ENCODE results near the gene SV2A. TPM values are rescaled to one million over a fixed set of nuclear protein-coding genes. Genes with fewer than 3 reads are reported as not detected.

SV2A gene
- total and polyA plus RNA-seq, 8 donors, result 3.3 to 7.9 (median 6.2) TPM

GRCh38 chr1:149884433-149885338 lies 33.0 kb downstream of the SV2A start:
- peak overlapping the region; percentile 93 to 100 for H3K27ac ChIP-seq
- peak overlapping the region; percentile 57 to 61 for H3K4me3 ChIP-seq
- no peak for TF ChIP-seq CTCF (IDR thresholded peaks at IDR 0.05)
- intact Hi-C loops (cut with DNase I), result no loop called here
- H3K36me3 ChIP-seq, result no peaks in the 10 kb centered on the region
- no peaks in the 10 kb centered on the region for H3K9me3 ChIP-seq
- ATAC-seq (no peak), DNase-seq (peak in 2 of 4 donors; percentile 23 to 54)
- H3K27me3 ChIP-seq, result no peaks in the 10 kb centered on the region
- peaks cover 4 to 28% of the 10 kb centered on the region in 2 donors for H3K4me1 ChIP-seq

GRCh38 chr1:149883598-149884247 lies 33.9 kb downstream of the SV2A start:
- Histone ChIP-seq H3K9me3 (no peaks in the 10 kb centered on the region), H3K4me1 (peaks cover 4 to 23% of the 10 kb centered on the region in 2 donors), H3K36me3 (no peaks in the 10 kb centered on the region), H3K27ac (no peak overlapping the region), H3K4me3 (no peak overlapping the region), H3K27me3 (no peaks in the 10 kb centered on the region)
- ATAC-seq, result no peak
- no peak for DNase-seq
- intact Hi-C loops (cut with DNase I), result no loop called here
- TF ChIP-seq CTCF (IDR thresholded peaks at IDR 0.05), result no peak

- no peak for TF ChIP-seq CTCF (IDR thresholded peaks at IDR 0.05)
- Histone ChIP-seq H3K36me3 (no peaks in the 10 kb centered on the region), H3K27ac (no peak overlapping the region), H3K27me3 (no peaks in the 10 kb centered on the region), H3K4me3 (no peak overlapping the region), H3K4me1 (peaks cover 4 to 20% of the 10 kb centered on the region in 2 donors), H3K9me3 (no peaks in the 10 kb centered on the region)
- no peak for DNase-seq
- no peak for ATAC-seq
- intact Hi-C loops (cut with DNase I), result no loop called here
These were observed 35.8 kb downstream of the SV2A start for GRCh38 chr1:149881876-149882275.

- no peaks in the 10 kb centered on the region for H3K27me3 ChIP-seq
- H3K27ac ChIP-seq, result no peak overlapping the region
- H3K4me1 ChIP-seq, result peaks cover 1 to 12% of the 10 kb centered on the region in 2 donors
- DNase-seq (no peak), ATAC-seq (no peak)
- no peak for TF ChIP-seq CTCF (IDR thresholded peaks at IDR 0.05)
- no peak overlapping the region for H3K4me3 ChIP-seq
- no peaks in the 10 kb centered on the region for H3K9me3 ChIP-seq
- H3K36me3 ChIP-seq, result no peaks in the 10 kb centered on the region
- intact Hi-C loops (cut with DNase I), result no loop called here
These were observed 38.1 kb downstream of the SV2A start for GRCh38 chr1:149879556-149879955.

Data from left lung (tissue), 10 donors.